Activated CD4-positive, alpha-beta T cell treated with anti-CD3 and anti-CD28 coated beads for 24 hours (primary cell): Measurements from ENCODE around the gene CDPF1.
"Not testable (repeated sequence)": the region's sequence is repeated elsewhere in the genome, so short reads cannot be mapped to it uniquely, and the experiment has no call there.

Experiments used
- DNase-seq, 2 donors: peaks; one replicate each; pipeline ENCODE4 v3.0.0-alpha.2; 2020; ENCODE audit warnings: low read depth in 2 of 2

Gene CDPF1

GRCh38 chr22:46281866-46282678 lies 32.0 kb upstream of the CDPF1 start:
- DNase-seq = no peak

DNA sequence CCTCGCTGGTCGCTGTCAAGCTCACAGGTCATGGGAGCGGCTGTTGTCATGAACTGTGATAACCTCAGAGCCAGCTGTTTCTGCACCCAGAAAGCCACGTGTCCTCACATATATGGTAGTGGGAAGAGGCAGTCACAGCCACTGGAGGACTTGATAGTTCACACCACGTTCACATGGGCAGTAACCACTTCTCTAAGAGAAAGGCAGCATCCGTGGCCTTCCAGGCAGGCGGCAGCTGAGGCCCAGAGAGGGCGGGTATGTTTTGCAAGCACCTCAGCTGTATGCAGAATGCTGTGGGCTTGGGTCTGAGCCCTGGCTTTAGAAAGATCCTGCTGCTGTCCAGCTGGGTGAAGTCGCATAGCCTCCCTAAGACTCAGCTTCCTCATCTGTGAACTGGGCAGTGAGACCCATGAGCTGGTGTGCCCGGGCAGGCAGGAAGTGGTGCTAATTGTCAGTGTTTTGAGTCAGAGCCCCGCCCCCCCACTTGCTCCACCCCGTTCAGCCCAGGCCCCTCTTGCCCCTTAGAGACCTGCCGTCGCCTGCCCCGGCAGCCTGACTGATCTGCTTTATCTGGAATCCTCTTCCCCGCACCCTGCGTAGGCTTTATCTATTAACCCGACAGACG lies 31.0 kb upstream of the CDPF1 start:
- DNase-seq = no peak

DNA sequence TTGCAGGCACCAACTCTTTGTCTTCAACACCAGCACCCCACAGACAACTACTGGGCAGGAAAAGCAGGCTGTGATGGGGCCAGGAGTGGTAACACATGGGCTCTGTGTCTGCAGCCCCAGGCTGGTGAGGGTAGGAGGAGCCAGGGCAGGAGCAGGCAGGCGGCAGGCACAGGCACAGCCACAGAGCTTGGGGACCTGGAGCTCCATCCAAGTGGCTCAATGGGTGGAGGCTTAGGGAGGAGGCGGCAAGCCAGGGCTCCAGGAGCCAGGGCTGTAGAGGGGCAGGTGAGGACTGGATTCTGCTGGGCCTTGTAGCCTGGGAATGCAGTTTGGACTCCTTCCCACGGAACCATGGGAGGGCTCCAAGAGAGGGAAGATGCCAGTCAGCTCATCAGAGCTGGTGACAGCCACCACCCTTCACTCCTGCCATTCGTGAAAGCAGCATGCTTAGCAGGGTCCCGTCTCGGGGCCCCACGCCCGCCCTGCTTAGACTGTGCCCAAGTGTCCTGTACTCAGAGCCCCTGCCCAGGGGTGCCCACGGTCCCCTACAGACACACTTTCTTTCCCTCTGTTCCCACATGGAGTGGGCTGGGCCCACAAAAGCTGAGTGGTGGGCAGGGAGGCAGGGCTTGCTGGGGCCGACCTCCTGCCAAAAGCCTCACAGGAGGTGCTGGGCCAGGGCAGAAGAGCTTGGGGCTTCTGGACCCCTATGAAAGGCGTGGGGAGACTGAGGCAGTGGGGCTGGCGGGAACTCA lies 30.1 kb upstream of the CDPF1 start:
- no peak for DNase-seq

GRCh38 chr22:46278656-46279645 lies 28.9 kb upstream of the CDPF1 start:
- no peak for DNase-seq

- DNase-seq = no peak
Observed at GRCh38 chr22:46276563-46276962, 26.5 kb upstream of the CDPF1 start.

GRCh38 chr22:46275455-46276122 lies 25.5 kb upstream of the CDPF1 start:
- no peak for DNase-seq

DNA sequence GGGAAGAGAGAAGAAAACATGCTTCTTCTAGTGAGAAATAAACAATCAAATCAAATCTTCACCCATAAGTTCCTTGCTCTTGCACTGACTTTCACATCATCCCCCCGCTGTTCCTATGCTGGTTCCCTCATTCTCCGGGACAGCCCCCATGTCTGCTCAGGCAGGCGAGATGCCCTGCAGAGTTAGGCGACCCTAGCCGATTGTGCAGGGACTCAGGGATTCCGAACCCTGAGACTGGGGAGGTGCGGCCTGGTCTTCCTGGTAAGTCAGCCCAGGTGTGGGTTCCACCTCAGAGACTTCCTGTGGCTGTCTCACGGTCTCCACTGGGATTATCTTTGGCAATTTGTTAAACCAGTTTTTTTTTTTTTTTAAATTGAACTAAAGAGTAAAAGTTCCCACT lies 24.3 kb upstream of the CDPF1 start:
- DNase-seq = no peak

DNA sequence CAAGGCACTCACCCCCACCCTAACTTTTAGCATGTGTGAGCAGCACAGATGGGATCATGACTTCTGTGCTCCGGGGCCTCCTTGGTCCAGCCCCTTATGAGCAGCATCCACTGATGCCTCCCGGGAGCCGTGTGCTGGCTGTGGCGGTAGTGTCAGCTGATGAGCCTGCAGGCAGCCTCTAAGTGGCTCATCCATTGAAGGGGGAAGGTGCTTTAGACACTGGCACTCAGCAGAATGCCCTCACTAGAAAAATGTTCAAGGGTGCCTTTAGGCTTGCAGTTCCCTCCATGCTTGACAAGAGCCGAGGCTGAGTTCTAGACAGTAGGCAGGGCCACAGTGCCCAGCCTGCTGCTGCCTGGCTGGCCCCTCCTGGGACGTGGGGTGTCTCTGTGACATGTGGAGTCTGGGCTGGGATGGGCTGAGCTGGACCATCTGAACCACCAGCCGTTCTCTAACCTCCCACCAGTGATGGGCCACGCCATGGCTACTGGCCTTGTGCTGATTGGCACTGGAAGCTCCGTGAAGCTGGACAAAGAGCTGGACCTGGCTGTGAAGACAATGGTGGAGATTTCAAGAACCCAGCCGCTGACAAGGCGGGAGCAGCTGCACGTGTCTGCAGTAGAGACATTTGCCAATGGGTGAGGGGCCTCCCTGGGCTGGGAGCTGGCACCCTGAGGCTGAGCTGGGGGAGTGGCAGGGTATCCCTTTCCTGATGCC lies 23.5 kb upstream of the CDPF1 start:
- no peak for DNase-seq

GRCh38 chr22:46272762-46273431 lies 22.8 kb upstream of the CDPF1 start:
- DNase-seq = no peak

- DNase-seq = no peak
Observed at GRCh38 chr22:46272196-46272595, 22.1 kb upstream of the CDPF1 start.

- DNase-seq = no peak
Observed at GRCh38 chr22:46269564-46269963, 19.5 kb upstream of the CDPF1 start.

DNA sequence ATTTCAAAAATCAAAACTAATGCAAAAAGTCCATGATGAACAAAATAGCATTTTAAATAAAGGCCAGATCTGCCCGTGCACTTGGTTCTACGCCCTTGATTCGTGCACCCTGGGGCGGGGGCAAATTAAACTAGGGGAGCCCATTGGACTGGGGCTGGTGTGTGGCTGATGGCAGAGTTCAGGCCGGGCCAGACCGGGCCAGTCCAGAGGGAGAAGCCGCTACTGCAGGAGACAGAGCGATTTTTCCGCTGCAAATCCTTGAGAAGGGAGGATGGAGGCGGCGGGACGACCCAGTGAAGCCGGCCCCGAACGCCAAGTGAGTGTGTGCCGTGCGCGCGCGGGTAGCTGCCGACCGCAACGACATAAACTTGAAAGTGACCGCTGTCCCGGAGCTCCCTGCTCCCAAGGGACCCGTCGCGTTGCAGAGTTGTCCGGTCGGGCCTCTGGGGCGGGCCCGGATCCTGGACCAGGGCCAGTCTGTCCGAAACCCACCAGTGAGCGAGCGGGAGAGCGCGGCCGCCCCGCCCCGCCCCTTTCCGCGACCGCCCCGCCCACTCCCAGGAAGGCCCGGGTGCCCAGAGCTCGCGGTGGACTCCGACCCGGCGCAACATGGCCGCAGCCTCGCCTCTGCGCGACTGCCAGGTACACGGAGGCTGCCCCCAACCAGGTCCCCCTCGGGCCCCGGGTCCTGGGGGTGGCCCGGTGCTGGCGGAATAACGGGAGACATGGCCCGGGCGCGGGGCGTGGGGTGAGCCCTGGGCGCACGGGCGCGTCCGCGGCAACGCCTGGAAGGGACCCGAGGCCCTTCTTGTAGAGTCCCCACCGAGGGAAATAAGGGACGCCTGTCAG lies 17.6 kb upstream of the CDPF1 start, which contains the start of gene TTC38:
Gene TTC38 (plus strand): TSS at position 578 of the 849 bp plus-strand sequence. CDS start 32 bp downstream, at position 610.
- DNase-seq = peak in 1 of 2 donors; percentile 38

DNA sequence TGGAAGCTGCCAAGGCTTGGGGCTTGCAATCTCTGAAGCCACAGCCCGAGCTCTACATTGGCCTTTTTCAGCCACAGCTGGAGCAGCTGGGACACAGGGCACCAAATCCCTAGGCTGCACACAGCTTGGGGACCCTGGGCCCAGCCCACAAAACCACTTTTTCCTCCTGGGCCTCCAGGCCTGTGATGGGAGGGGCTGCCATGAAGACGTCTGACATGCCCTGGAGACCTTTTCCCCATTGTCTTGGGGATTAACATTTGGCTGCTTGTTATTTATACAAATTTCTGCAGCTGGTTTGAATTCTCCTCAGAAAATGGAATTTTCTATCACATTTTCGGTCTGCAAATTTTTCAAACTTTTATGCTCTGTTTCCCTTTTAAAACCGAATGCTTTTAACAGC lies 15.5 kb upstream of the CDPF1 start:
- not testable (repeated sequence) for DNase-seq

DNA sequence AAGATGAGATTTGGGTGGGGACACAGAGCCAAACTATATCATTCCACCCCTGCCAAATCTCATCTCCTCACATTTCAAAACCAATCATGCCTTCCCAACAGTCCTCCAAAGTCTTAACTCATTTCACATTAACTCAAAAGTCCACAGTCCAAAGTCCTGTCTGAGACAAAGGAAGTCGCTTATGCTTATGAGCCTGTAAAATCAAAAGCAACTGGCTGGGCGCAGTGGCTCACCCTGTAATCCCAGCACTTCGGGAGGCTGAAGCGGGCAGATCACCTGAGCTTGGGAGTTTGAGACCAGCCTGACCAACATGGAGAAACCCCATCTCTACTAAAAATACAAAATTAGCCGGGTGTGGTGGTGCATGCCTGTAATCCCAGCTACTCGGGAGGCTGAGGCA lies 14.4 kb upstream of the CDPF1 start:
- DNase-seq = not testable (repeated sequence)

GRCh38 chr22:46263216-46263590 lies 13.1 kb upstream of the CDPF1 start, which contains the start of gene PKDREJ:
PKDREJ (minus strand) TSS chr22:46263343; CDS start chr22:46263322, 21 bp downstream.
- no peak for DNase-seq

- peak in 1 of 2 donors; percentile 22 for DNase-seq
Observed at GRCh38 chr22:46262449-46263215, 12.5 kb upstream of the CDPF1 start.

- DNase-seq = no peak
Observed at GRCh38 chr22:46260038-46260437, 9.9 kb upstream of the CDPF1 start.

DNA sequence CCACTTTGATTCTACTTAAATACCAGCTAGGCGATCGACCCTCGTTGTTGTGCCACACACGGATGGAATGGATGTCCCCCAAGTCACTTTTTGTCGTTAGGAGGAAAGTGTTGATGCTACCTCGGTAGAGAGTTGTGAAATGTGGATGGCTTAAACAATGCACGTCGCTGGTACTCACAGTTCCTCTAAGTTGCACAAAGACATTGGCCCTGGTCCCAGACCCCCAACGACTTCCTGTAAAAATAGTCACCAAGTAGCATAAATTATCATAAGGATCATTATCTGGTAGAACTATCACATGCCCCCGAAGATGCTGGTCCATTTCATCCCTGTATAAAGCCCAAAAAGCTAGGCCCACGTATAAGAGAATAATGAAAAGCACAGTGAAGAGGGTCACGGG lies 9.3 kb upstream of the CDPF1 start:
- DNase-seq = no peak
